ENCODE measurements around the gene FKBP3. TPM values are rescaled to one million over a fixed set of nuclear protein-coding genes. Genes with fewer than 3 reads are reported as not detected.

Gene FKBP3
- total RNA-seq, 1 donor from 2014 or later = 49.6 TPM

- Mint-ChIP-seq H3K27me3 (ENCODE audit: low read depth) (no peaks in the 10 kb centered on the region), H3K36me3 (ENCODE audit: low read depth) (no peaks in the 10 kb centered on the region), H3K9me3 (ENCODE audit: low read depth) (no peaks in the 10 kb centered on the region), H3K4me3 (ENCODE audit: unreplicated experiment) (no peak overlapping the region), H3K27ac (ENCODE audit: unreplicated experiment) (no peak overlapping the region), H3K4me1 (ENCODE audit: low read depth) (peaks cover 24% of the 10 kb centered on the region)
- no peak for DNase-seq (ENCODE audit: low spot score)
- TF ChIP-seq, protein P1, sequence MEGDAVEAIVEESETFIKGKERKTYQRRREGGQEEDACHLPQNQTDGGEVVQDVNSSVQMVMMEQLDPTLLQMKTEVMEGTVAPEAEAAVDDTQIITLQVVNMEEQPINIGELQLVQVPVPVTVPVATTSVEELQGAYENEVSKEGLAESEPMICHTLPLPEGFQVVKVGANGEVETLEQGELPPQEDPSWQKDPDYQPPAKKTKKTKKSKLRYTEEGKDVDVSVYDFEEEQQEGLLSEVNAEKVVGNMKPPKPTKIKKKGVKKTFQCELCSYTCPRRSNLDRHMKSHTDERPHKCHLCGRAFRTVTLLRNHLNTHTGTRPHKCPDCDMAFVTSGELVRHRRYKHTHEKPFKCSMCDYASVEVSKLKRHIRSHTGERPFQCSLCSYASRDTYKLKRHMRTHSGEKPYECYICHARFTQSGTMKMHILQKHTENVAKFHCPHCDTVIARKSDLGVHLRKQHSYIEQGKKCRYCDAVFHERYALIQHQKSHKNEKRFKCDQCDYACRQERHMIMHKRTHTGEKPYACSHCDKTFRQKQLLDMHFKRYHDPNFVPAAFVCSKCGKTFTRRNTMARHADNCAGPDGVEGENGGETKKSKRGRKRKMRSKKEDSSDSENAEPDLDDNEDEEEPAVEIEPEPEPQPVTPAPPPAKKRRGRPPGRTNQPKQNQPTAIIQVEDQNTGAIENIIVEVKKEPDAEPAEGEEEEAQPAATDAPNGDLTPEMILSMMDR (IDR thresholded peaks at IDR 0.05) = no peak
Observed at GRCh38 chr14:45140661-45141187, 6.4 kb upstream of the FKBP3 start.

DNA sequence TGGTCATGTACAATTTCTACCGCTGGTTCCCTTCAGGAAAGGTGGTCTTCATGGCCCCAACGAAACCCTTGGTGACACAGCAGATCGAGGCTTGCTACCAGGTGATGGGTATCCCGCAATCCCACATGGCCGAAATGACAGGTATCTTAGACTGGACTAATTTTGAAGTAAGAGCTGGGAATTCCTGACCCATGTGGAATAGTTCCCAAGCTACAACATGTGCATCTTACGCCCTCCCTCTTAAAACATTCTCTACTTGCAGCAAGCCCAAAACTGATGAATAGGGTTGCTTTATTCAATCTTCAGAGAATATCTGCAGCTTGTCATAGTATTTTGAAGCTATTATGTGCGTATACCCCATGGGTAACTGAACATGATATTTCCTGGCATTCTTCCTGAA is 2.1 kb upstream of the FKBP3 start:
- Mint-ChIP-seq H3K27me3 (ENCODE audit: low read depth) (no peaks in the 10 kb centered on the region), H3K4me1 (ENCODE audit: low read depth) (peaks cover 46% of the 10 kb centered on the region), H3K27ac (ENCODE audit: unreplicated experiment) (peak overlapping the region; percentile 99), H3K4me3 (ENCODE audit: unreplicated experiment) (peak overlapping the region; percentile 100), H3K9me3 (ENCODE audit: low read depth) (no peaks in the 10 kb centered on the region), H3K36me3 (ENCODE audit: low read depth) (peaks cover 1% of the 10 kb centered on the region)
- DNase-seq (ENCODE audit: low spot score) = no peak
- TF ChIP-seq, protein P1 (IDR thresholded peaks at IDR 0.05) = no peak

DNA sequence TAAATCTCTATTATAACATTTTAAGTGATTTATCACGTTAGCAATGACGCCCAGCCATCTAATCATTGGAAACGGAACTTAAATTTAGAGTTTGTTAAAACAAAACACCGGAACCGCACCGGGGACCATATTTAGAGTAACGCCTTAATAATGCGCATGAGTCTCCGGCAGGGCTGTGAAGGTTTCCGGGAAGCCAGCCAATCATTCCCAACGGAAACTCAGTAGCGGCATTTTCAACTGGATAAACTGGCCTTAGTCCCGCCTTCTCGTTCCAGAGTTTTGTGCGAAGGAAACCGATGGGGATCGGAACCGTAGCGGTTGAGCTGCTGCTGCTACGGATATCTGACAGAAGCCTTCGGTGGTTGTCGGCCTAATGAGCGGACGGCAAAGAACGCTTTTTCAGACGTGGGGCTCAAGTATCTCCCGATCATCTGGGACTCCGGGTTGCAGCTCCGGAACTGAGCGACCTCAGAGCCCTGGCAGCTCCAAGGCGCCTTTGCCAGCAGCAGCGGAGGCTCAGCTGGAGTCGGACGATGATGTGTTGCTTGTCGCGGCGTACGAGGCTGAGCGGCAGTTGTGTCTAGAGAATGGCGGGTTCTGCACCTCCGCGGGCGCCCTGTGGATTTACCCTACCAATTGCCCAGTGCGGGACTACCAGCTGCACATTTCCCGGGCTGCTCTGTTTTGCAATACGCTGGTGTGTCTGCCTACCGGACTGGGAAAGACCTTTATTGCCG is 1.5 kb upstream of the FKBP3 start, which contains the start of gene FANCM:
Gene FANCM (plus strand): TSS at position 272 of the 737 bp plus-strand sequence. CDS start 102 bp downstream, at position 374.
- Mint-ChIP-seq H3K4me1 (ENCODE audit: low read depth) (peaks cover 49% of the 10 kb centered on the region), H3K36me3 (ENCODE audit: low read depth) (peaks cover 1% of the 10 kb centered on the region), H3K27ac (ENCODE audit: unreplicated experiment) (peak within 1 kb of the TSS; percentile 99), H3K9me3 (ENCODE audit: low read depth) (no peaks in the 10 kb centered on the region), H3K27me3 (ENCODE audit: low read depth) (no peaks in the 10 kb centered on the region), H3K4me3 (ENCODE audit: unreplicated experiment) (peak within 1 kb of the TSS; percentile 100)
- TF ChIP-seq, protein P1 (IDR thresholded peaks at IDR 0.05) = peak; percentile 15
- no peak for DNase-seq (ENCODE audit: low spot score)

DNA sequence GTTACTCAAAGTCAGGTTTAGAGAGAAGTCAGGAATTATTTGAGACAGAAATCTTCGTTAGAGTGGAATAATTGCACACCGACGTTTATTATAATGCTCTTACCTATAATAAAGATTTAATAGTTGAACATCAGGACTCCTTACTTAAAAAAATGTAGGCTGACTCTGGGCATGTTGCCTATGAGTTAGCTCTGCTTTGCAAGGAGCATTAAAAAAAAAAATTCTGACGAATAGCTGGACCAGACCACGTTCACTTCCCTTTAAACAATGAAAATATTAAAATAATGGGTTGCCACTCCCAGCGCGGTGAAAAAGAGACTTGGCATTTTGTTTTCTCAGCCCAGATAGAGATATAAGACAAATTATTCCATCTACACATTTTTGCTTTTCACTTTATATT is 875 bp upstream of the FKBP3 start:
- peaks cover 1% of the 10 kb centered on the region for H3K36me3 Mint-ChIP-seq (ENCODE audit: low read depth)
- H3K4me1 Mint-ChIP-seq (ENCODE audit: low read depth) = peaks cover 52% of the 10 kb centered on the region
- peak overlapping the region; percentile 100 for H3K4me3 Mint-ChIP-seq (ENCODE audit: unreplicated experiment)
- DNase-seq (ENCODE audit: low spot score) = no peak
- no peaks in the 10 kb centered on the region for H3K9me3 Mint-ChIP-seq (ENCODE audit: low read depth)
- peak overlapping the region; percentile 99 for H3K27ac Mint-ChIP-seq (ENCODE audit: unreplicated experiment)
- H3K27me3 Mint-ChIP-seq (ENCODE audit: low read depth) = no peaks in the 10 kb centered on the region
- TF ChIP-seq, protein P1 (IDR thresholded peaks at IDR 0.05) = no peak

DNA sequence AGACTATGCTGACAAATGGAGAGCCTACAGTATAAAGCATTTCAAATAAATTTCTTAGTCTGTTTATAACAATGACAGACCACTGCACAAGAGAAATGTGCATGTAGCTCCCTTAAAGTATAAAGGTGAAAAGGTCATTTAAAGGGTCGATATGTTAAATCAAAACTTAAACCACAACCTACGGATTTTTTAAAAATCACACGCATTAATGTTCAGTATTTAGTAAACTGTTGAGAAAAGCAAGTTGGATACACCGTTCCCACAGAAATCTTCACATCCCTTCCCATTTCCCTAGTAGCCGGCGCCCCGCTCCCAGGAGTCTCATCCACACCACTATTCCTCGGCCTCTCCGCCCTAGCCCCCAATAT is 614 bp downstream of the FKBP3 start:
- peak overlapping the region; percentile 99 for H3K27ac Mint-ChIP-seq (ENCODE audit: unreplicated experiment)
- TF ChIP-seq, protein P1 (IDR thresholded peaks at IDR 0.05) = no peak
- no peak for DNase-seq (ENCODE audit: low spot score)
- H3K4me3 Mint-ChIP-seq (ENCODE audit: unreplicated experiment) = peak overlapping the region; percentile 100
- H3K4me1 Mint-ChIP-seq (ENCODE audit: low read depth) = peaks cover 59% of the 10 kb centered on the region
- H3K36me3 Mint-ChIP-seq (ENCODE audit: low read depth) = peaks cover 1% of the 10 kb centered on the region
- no peaks in the 10 kb centered on the region for H3K27me3 Mint-ChIP-seq (ENCODE audit: low read depth)
- no peaks in the 10 kb centered on the region for H3K9me3 Mint-ChIP-seq (ENCODE audit: low read depth)

All from chondrocyte (in vitro differentiated cells).